NOMO-1 treated with DMSO at 0.1 percent for 48 hours (cell line): Measurements from ENCODE around the gene LAMA5.

ENCODE experiments used
- DNase-seq: peaks from one replicate; lab custom pipeline; 2025; ENCODE audit not compliant: unreplicated experiment; lab: John Stamatoyannopoulos, UW

Gene LAMA5

DNA sequence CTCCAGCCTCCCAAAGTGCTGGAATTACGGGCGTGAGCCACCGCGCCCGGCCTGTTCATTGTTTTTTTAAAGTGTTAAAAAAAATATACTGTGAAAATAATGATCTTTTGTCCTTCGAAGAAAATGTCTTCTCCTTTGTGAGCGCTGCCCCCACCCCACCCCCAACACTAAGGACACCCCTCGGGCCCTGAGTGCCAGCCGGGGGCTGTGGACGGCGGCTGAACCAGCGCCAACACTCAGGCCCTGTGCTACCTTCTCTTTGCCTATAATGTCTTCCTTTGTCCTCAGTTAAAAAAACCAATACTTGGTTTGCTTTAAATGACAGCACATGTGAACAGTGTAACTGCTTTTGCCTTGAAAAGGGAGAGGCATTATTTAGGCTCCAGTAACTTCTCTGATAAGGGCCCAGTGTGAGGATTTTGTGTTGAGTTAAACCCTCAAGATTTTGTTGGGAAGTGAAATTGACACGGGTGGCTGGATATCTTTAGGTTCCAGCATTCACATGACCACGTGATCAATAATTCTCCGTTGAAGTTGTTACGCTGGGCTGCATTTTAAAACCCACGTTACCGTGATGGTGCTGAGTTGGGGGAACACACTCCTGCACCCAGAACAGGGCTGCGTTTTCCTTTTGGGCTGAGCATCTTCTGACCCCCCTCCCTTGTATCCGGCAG lies 73.9 kb downstream of the LAMA5 start:
- no peak for DNase-seq

DNA sequence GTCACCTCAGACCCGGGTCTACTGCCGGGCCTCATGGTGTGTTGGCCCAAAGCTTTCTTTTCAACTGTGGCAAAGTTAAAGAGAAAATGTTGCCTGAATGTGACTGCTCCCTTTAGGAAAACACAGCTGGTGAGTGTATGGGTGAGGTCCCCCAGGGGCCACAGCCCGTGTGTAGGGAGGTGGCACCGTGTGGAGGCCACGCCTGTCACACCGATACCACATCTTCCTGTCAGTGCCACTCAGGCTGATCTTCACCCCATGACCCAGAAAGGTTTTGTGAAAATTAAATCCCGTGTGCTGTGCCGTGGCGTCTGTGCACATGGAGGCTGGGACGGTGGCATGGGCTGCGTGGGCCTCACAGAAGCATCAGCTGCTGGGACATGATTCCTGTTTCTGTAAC lies 75.0 kb downstream of the LAMA5 start:
- no peak for DNase-seq

DNA sequence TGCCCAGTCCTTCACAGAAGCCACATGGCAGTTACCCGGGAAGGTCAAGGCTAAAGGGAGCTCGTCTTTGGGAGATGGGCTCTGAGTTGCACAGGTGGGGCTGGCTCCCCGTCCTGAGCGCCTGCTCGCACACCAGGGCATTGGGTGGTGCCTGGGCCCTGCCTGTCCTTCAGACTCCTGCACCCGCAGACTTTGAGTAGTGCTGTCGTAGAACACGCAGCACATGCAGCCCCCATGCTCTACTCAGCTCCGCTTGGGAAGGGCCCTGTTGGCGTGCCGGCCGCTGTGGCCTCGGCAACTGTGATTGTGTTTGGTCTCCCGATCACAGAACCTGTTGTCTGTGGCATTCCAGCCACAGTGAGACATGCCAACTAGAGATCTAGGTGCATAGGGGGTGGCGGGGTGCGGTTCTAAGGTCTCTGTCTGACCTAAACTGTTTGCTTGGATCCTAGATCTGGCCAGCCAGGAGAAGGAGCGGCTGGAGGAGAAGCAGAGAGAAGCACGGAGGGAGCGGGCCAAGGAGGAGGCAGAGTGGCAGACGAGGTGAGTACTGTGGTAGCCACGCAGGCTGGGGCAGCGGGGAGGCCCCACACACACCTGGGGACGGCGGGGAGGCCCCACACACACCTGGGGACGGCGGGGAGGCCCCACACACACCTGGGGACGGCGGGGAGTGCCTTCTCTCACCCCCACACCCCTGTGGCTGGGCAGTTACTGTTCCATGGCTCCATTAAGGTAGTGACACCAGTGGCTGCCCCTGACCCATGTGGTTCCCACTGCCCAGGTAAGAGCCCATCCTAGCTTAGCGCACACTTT lies 75.7 kb downstream of the LAMA5 start:
- DNase-seq = no peak

DNA sequence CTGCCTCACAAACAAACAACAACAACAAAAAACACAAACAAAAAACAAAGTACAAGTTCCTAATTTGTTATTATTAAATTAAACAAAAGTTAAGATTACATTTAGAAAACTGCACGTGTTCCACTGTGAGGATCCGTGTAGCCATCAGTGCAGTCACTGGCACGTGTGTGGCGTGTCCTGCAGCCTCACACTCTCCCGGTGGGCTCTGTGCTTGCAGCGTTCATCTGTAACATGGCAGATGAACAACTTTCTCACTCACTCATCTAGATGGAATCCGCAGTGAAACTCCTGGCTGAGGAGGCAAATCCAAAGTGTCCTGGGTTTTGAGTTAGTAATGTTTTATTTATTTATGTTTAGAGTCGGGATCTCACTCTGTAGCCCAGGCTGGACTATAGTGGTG lies 77.2 kb downstream of the LAMA5 start:
- DNase-seq = no peak

DNA sequence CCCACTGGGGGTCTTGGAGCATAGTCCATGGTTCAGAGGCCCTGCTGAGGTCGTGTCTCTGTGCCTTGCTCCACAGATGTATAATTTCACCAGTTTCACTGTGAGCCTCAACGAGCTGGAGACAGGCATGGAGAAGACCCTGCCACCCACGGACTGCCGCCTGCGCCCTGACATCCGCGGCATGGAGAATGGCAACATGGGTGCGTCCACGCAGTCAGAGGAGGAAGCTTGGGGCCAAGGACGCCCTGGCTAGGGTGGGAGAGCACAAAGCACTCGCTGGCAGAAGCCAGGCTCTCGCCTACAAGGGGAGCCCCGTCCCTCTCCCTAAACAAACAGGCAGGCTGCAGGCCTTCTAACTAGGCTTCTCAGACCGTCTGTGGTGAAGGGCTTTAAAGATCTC lies 78.0 kb downstream of the LAMA5 start:
- no peak for DNase-seq

DNA sequence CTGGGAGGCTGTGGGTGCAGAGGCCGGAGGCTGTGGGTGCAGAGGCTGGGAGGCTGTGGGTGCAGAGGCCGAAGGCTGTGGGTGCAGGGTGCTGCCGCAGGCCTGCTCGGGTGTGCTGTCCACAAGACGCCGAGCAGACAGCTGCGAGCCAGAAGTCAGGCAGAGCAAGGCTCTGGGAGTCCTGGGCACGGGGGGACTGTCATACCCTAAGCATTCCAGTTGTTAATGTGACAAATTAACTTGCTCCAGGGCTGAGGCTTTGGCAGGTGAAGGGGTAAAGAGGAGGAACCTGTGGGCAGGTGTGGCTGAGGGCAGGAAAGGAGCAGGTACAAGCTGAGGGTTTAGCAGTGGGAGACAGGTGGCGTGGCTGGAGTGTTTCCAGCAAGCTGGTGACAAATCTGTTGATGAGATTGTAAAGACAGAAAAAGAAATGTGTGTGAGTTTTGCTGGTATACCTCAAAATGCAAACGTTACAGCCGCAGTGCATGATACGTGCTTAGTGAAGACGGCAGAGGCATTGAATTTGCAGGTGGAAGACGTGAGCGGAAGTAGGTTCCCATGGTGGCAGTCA lies 78.5 kb downstream of the LAMA5 start:
- DNase-seq = no peak

DNA sequence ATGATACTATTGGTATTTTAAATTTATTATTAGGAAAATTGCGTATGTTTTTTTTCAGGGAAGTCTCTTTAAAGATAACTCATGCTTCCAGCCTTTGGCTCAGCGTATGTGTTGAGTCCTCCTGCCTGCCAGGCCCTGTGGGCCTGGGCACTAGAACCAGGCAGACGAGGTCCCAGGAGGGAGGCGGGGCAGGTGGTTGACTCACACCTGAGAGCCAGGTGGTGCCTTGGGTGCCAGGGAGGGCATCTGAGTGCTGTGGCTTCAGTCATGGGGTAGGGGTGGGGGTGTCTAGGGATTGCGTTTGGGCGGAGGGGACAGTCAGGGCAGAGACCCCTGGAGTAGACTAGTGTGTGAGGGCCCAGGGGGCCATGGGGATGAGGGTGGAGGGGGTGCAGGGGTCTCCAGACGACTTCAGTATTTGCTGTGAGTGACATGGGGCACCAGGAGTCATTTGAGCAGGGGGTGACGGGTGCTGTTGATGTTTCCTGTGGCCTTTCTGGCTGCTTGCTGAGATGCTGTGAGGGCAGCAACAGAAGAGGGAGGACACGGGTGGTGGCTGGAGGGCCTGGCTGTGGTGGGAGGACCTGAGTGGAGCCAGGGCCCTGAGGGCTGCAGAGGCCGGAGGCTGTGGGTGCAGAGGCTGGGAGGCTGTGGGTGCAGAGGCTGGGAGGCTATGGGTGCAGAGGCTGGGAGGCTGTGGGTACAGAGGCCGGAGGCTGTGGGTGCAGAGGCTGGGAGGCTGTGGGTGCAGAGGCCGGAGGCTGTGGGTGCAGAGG lies 79.2 kb downstream of the LAMA5 start:
- DNase-seq = no peak

DNA sequence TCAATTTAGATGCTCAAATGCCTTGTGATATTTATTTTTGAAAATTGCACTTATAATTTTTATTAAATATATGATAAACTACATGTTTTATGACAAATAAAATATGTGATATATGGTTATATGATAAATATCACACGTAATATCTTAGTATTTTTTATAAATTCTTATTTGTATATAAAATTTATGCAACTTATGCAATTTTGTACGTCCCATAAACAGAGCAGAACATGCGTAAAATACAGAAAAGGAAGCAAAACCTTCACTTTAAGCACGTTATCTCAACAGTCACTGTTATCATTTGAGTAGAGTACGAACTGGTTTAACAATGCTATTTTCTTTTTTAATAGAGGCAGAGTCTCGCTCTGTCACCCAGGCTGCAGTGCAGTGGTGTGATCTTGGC lies 80.0 kb downstream of the LAMA5 start:
- no peak for DNase-seq

DNA sequence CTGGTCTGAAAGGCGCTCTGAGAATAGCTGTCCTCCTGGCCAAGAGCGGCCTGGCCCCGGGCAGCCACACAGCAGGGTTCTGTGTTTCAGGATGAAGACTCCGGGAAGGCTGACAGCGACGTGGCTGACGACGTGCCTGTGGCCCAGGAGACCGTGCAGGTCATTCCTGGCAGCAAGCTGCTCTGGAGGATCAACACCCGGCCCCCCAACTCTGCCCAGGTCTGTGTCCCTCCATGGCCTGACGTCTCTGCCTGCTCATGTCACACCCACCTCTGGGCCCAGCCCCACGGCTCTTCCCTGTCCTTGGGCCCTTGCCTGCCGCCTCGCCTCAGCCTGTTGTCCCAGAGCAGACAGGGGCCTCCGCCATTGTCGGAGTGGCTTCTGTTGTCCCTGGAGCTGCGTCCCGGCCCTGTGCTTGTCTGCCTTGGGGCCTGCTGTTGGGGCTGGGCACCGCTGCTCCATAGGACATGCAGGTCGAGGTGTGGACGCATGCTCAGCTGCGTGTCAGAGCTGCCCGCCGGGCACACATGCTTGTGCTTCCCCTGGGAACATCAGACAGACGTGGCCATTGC lies 80.5 kb downstream of the LAMA5 start:
- DNase-seq = no peak

DNA sequence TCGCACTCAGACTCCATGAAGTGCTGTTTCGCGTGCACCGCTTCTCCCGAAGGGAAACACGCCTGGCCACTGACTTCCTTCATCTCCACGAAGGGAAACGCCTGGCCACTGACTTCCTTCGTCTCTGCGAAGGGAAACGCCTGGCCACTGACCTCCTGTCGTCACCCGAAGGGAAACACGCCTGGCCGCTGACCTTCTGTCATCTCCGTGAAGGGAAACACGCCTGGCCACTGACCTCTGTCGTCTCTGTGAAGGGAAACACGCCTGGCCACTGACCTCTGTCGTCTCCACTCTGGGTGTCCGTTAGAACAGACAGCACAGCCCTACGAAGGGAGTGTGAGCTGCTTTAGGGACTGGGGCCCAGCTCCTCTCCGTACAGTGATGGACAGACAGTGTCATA lies 81.4 kb downstream of the LAMA5 start:
- no peak for DNase-seq

DNA sequence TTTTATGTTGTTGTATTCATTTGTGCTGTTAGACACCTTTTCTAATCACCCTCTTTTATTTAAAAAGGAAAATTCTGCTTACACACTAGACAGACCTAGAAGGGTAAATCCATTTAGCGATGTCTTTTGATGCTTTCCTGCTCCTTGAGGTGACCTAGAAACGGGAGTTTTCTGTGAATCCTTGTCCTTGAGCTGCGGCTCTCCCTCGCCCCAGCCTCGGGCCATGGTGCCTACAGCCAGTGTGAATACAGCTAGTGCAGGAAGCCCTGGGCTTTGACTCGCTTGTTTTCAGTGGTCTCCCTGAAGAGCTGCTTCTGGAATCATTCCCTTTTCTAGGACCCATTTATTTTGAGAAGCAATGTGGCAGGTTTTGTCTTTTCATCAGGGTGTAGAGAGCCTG lies 82.0 kb downstream of the LAMA5 start:
- DNase-seq = no peak

DNA sequence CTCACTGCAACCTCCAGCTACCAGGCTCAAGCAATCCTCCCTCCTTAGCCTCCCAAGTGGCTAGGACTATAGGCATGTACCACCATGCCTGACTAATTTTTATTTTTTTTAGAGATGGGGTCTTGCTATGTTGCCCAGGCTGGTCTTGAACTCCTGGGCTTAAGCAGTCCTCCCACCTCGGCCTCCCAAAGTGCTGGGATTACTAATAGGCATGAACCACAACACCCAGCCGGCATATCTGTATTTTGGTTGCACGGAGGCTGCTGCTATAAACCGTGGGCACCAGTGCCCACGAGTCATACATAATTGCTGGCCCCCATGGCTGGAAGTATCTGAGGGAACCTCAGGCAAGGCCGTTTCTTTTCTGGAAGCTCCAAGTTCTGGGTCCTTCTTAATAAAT lies 82.7 kb downstream of the LAMA5 start:
- DNase-seq = no peak

DNA sequence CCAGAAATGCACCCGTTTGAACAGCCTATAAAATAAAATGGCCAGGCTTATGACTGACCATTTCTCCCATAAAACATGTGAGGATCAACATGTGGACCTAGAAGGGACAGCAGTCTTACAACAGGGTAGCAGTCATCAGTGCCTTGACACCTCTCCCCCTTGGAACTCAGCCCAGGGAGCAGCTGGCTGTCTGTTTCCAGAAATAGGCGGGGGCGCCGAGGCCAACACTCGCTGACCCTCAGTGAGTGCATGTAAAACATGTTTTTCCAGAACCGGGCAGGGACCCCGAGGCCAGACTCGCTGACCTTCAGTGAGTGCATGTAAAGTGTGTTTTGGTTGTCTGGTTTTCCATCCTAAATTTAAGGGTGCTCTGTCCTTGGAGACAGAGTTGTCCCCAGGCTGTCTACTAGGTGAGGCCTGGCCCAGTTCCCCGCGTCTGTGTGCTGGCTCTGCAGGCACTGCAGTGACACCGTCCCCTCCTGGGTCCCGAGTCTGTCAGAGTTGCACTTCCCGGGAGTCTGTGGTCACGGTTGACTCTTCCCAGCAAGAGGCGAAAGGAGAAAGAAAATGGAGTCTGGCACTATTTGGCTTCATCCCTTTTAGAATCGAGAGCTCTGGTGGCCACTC lies 84.1 kb downstream of the LAMA5 start:
- no peak for DNase-seq

DNA sequence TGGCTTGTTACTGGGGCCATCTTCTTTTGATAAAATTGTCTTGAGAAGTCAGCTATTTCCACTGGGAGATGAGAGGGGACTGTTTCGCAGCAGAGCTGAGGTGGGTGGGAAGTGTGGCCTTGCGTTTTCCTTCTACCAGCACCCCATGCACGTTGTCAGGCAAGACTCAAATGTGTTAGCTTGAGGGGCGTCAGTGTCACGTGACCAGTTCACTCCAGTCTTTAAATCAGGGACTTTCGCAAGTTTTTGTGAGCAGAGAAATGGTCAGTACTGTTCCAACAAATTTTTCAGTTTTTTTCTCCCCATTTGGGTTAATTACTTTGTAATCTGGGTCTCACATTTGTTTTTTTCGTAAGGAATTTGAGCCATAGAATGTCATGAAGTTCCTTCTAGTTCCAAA lies 85.0 kb downstream of the LAMA5 start:
- no peak for DNase-seq

DNA sequence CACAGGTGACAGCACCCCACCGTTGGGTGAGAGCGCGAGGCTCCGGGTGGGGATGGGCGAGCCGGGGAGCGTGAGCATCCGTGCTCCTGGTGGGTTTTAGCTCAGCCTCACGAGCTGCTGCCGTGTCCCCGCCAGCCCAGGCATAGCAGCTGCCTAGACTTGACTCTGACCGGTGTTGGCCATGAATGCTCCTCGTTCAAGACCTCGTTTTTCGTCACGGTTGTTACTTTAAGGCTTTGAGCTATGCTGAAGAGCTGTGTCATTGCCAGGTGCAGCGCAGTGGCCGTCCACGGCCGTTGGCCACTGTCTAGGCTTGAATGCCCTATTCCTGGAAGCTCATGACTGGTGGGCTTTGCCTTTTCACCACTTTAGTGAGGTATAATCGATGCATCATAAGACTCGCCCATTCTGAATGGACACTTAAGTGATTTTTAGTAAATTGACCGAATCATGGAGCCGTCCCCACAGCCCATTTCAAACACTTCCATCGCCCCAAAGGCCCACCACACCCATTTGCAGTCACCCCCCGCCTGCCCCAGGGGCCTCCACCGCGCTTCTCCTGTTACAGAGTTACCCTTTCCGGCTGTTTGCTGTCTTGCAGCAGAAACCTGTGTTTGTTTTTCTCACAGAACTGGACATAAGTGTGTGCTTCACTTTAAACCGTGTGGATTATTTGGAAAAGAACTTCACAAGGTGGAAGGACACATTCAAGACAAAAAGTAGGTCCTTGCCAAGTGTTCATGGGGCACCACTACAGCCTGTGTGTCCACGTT lies 85.8 kb downstream of the LAMA5 start:
- DNase-seq = no peak

DNA sequence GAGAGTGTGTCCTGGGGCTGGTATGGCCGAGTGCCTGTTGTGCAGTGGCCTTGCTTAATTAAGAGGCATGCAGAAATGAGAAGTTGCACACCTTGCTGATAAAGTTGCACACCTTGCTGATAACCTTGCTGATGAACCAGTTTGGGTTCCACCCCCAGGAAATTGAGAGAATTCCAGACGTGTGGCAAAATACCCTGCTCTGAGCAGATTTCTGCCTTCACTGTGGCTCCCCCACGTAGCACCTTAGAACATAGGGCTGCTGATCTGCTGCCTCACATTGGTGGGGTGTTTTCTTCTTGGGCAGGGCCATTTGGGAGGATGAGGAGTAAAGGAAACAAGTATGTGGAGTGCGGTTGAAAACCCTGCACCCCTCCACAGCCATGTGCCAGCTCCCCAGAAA lies 86.8 kb downstream of the LAMA5 start:
- DNase-seq = no peak

DNA sequence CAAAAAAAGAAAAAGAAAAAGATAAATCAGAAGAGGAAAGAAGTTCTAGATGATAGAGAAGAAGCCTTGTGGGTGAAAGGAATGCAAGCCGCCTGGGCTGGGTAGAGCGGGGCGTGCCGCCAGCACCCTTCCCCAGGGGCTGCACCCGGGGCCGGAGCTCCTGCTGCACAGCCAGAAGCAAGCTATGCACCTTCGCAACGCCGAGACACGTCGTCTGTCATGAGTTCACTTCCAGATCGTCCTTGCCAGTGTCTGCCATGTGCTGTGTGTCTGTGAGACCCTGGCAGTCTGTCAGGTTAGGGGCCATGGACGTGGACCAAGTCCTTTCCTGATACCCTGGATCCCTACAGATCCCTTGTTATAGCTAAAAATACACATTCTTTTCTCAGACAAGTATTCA lies 89.9 kb downstream of the LAMA5 start:
- no peak for DNase-seq

DNA sequence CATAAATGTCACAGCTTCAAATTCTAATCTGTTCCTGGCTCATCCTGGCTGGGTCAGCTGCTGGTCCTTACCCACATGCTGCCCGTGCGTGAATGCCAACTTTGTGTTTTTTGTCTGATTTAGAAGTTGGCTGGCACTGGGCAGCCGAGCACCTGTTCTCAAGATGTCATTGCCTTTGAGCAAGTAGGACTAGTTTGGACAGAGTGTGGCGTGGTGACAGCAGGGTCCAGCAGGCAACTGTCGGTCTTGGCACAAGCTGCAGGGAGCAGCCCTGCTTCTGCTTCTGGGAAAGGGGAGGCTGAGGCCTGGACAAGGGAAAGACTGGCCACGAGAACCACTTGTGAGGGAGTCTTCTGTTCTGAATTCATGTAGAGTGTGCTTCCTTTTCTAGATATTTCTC lies 90.7 kb downstream of the LAMA5 start:
- DNase-seq = no peak

DNA sequence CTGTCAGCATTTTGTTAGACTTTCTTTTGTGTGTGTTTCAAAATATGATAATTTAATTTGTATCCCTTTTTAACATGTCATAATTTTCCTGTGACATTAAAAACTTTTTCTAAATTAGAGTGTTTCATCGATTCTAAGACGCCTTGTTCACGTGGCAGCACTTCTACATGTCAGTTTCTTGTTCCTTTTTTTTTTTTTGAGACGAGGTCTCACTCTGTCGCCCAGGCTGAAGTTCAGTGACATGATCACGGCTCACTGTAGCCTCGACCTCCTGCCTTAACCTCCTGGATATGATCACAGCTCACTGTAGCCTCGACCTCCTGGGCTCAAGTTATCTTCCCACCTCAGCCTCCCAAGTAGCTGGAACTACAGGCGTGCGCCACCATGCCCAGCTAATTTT lies 91.9 kb downstream of the LAMA5 start:
- DNase-seq = peak; percentile 3

DNA sequence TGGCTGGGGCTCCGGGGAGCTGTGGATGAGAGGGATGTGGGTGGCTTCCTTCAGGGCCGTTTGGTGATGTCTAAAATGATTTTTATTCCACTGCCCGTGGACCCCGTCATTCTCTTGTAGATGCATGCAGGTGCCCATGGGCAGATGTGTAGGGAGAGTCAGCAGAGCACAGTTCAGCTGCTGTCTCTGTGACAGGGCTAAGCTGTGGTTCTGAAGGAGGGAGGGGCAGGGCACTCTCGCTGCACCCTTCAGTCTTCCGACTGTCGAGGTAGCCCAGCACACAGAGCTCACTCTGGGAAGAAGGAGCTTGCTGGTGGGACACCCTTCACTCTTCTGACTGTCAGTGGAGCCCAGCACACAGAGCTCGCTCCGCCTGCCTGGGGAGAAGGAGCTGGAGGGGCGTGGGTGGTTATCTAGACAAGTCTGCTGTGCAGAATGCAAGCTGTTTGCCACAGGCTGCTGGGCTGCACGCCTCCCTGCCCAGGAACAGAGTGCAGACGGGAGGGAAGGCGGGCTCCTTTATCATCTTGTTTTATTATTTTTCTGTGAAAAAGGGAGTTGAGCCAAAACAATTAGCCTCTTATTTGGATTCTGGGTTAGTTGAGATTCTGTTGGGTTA lies 92.7 kb downstream of the LAMA5 start:
- DNase-seq = no peak
